ENCODE measurements around the gene DRD3.
A peak's percentile ranks its signal among the peaks of the same experiment; 100 is the strongest.

Gene DRD3

DNA sequence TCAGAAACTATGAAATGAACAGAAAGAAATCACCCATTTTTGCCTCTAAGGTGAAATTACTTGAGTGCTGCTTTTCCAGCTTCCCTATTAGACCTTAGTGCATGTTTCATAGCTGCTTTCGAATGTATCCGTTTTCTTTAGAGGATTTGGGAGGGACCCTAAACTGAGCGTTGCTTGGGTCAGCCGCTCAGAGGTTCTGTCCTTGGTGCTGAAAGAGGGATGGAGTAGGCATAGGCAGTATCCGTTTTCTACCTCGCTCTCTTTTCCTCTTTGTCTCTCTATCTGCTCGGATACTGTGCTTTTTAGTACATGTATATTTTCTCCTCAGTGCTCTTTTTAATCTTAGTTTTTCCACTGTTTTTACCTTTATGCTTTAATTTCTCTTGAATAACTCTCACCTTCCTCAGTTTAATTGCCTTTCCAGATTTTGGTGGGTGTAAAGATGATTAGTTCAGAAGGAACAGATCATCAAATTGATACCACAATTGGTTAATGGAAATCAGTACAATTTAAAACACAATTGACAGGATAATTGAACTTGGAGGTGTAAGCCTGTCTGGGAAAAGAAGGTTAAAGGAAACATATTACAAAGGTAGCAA is at the start of gene DRD3:
DRD3 (minus strand) TSS at position 283 of the 599 bp plus-strand sequence. CDS start 7,060 bp downstream, outside the sequence.
- peak; percentile 25 for DNase-seq (ENCODE audit: low spot score)

- no peak for DNase-seq (ENCODE audit: low spot score)
These were observed 48.2 kb upstream of the DRD3 start for GRCh38 chr3:114227076-114227475.

DNA sequence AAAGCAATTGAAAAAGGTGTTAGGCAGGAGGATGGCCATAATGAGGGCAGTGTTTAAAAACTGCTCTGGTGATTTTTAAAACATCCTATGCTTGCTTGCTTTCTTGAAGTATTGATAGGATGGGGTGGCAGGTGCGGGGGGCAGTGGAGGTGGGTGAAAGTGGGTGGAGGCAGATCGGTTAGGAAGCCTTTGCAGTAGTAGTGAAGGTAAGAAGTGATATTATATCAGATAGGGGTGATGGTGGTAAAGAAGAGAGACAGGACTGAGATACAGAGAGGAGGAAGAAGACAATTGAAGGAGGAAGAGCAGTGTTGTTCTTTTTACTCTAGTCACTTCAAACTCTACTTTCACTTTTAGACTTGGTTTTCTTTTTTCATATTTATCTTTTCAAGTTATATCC is 47.5 kb upstream of the DRD3 start:
- DNase-seq (ENCODE audit: low spot score): no peak

DNA sequence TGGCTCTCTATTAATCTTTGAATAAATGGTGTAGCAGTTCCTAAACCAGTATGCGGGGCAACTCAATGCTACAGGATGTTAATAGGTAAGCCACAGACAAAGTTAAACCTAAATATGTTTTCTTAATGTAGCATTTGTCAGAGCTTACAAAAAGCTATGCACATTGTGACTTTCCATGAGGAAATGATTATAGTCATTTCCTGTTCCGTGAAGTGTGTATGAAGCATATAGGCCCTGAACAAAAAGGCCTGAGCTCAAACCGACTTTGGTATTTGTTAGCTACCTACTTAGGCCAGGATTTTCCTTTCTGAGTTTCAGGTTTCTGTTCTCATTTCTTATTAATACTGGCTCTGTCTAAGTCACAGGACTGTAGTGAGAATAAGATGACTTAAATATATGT is 44.3 kb upstream of the DRD3 start:
- DNase-seq (ENCODE audit: low spot score): peak; percentile 82

DNA sequence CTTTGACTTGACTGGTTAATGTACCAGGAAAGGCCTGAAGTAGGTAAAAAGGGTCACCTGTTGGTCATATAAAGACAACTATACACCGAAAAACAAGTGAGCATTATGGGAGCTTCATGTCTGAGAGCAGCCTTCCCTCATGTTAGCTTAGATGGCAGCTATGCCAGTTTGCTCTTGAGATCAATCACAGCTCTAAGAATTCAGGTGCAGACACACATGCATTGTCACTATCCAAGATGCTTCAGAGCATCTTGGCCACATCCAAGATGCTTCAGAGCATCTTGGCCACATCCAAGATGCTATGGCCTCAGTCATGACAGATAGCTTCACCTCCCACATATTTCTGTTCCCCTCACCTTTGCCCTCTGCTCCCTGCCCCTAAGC is 43.0 kb upstream of the DRD3 start:
- DNase-seq (ENCODE audit: low spot score): no peak

DNA sequence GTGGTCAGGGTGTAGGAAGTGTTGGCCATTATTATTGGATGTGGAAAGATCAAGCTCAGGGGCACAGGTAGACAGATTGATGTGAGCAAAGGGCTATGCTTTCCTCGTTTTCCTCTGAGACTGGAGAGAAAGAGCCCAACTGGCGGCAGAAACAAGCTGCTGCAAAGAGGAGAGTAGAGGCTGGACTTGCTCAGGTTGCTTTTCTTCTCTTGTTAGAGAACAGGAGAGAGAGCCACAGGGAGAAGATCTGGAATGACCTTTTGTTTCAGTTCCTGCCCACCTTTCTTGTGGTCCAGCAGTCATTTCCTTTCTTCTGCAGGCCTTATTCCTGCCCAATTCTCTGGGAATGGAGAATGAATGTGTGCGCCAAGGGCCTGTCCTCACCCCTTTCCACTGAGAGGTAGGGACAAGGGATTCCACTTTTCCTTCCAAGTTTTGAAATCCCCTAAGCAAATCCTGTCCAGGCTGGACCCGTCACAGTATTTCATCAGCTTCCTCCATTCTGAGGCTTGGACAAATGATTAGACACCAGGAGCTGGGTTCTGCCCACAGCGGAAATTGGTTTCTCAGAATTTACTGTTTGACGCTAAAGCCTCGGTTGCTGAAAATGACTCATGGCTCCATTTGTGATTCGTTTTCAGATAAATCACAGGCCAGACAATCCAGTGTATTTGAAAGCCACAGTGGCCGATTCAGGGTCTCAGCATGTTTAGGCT is 42.5 kb upstream of the DRD3 start:
- DNase-seq (ENCODE audit: low spot score): peak; percentile 94

DNA sequence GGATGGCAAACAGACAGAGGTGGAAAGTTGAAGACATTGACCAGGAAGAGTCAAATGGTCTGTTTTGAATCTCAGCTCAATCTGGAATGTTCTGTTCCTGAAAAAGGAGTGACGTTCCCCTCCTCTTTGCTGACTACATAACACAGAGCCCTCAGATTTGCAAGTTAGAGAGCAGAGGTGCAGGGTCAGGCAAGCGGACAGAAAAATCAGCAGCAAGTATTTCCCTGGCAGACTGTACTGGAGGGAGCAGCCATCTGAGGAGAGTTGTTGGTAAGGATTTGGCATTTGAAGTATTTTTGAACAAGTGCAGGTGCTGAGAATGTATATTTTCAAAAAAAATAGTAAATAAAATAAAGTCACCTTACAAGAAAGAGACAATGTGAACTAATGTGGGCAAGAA is 40.9 kb upstream of the DRD3 start:
- no peak for DNase-seq (ENCODE audit: low spot score)

- DNase-seq (ENCODE audit: low spot score): peak; percentile 56
These were observed 39.8 kb upstream of the DRD3 start for GRCh38 chr3:114218578-114219185.

DNA sequence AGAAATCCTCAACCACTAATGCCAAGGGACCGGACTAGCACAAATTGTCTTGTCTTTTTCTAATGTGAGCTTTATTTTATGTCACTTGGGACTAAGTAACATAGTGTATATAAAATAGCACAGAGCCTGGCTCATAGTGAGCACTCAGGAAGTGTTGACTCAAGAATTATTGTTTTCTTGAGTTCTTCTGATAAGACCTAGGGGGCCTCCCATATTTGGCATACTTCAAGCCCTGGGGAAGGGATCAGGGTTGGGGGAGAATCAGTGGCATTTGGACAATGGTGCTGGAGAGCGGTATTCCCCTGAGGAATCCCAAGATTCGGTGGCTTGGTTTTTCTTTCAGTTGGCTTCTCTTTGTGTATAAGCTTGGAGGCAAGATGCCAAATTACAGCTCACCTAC is 39.2 kb upstream of the DRD3 start:
- DNase-seq (ENCODE audit: low spot score): no peak

GRCh38 chr3:114217266-114217665 is 38.4 kb upstream of the DRD3 start:
- no peak for DNase-seq (ENCODE audit: low spot score)

DNA sequence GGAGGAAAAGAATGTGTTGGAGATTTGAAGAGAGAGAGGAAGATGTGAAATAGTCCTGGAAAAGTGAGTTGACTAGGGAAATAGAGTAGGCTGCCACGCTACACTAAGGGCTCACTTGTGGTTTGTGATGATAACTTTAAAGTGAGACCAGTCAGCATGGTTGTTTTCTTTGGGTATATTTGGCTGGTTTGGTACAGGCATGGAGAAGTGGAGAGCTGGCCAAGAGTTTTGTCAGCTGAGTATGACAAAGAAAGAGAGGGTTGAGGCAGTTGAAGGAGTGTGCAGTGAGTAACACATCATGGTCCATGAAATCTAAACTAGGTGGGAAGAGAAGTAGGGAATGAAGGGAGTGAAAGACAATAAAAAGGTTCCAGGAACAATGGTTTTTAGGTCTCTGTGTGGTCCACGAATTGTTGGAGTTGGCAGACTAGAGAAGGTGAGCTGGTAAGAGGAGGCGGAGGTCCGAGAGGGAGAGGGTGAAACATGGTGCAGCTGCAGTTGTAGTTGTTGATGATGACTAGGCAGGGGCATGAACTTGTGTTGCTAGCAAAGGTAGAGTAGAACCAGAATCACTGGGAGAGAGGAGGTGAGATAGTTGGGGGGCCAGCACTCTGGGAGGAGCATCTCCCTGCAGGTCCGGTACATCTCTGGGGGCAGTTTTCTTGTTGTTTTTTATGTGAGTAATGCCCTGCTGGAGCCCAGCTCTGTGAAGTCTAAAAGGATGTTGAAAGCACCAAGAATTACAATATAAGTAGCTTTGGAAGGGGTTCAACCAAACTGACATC is 37.5 kb upstream of the DRD3 start:
- DNase-seq (ENCODE audit: low spot score): no peak

DNA sequence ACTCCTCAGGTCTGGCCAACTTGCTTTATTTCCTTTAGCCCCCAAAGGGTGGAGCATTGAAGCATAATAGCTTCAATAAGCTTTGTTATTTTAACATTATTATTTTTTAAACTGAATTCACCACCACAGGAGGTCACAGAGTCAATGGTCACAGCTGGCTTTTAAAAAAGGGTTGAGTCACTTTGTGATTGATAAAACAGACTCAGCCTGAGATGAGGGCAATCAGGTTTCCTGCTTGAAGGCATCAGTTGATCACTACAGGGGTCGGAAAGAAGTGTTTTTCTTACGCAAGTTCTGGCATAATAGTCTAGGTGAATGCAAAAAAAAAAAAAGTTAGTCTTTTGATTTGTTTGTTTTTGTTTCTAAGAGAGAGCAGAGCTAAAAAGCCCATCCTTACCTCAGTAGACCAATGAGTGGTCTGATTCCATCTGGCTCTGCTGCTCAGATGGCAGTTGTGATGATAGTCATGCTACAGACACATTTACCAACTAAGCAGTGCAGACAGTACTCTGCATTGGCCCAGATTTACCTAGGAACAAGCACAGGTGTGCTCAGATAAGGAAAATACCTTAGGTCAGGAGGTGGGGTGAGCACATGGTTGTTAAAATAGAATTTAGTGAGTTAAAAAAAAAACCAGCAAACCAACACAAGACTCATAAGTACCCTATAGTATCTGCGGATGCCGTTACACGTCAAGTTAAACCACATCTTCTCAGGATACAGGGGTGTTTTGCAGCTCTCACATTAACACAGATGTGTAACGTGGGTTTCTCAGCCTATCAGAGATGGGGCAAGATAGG is 35.9 kb upstream of the DRD3 start:
- DNase-seq (ENCODE audit: low spot score): peak; percentile 87

GRCh38 chr3:114213627-114214541 is 35.0 kb upstream of the DRD3 start:
- DNase-seq (ENCODE audit: low spot score): peak; percentile 91

GRCh38 chr3:114213292-114213626 is 34.4 kb upstream of the DRD3 start:
- no peak for DNase-seq (ENCODE audit: low spot score)

GRCh38 chr3:114212646-114213045 is 33.8 kb upstream of the DRD3 start:
- DNase-seq (ENCODE audit: low spot score): no peak

DNA sequence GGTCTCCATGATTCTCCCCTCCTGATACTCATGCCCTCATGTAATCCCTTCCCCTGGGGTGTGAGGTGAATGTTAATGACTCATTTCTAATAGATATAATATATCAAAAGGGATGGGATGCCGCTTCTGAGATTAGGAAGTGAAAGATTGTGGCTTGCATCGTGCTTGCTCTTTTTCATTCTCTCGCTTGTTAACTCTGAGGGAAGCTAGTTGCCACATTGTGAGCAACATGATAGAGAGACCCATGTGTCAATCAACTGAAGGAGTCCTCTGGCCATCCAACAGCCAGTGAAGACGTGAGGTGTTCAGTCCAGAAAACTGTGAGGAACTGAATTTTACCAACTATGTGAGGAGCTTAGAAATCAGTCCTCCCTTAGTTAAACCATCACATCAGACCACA is 28.9 kb upstream of the DRD3 start:
- DNase-seq (ENCODE audit: low spot score): no peak

- DNase-seq (ENCODE audit: low spot score): no peak
These were observed 27.5 kb upstream of the DRD3 start for GRCh38 chr3:114206342-114206741.

GRCh38 chr3:114205541-114205940 is 26.7 kb upstream of the DRD3 start:
- DNase-seq (ENCODE audit: low spot score): no peak

DNA sequence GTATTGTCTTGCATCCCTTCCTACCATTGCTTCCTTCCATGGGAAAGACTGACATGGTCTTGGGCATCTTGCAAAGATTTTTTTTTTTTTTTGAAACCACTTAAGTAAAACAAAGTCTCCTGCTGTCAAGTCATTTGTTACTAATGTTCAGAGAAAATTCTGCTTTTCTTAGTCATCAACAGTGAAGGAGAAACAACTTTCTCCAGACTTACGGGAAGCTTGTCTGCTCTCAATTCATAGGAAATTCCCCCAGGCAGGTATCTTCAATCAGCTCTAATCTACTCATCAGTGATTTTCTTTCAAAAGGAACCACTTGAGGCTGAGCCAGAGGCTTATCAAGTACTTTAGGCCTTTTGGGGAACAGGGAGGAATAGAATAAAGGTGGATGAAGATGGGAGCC is 15.9 kb upstream of the DRD3 start:
- DNase-seq (ENCODE audit: low spot score): no peak

GRCh38 chr3:114192136-114192535 is 13.3 kb upstream of the DRD3 start:
- no peak for DNase-seq (ENCODE audit: low spot score)

DNA sequence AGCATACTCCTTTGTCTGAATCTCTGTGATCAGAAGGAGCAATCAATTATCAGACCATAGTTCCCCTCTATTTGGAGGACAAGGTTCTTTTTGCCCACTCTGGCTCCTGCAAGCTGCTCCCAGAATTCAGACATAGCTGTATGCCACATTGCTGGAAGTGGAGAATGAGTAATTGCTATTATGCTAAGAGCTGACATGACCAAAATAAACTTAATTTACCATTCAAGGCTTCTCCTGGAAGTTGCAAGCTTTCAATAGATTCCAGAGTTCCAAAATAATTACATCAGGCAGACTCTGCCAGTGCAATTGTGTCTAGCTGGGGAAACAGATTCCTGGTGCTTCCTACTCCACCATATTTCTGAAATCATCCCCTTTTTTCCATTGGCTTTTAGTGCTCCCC is 7.6 kb upstream of the DRD3 start:
- no peak for DNase-seq (ENCODE audit: low spot score)
